Karpas-422 (cell line): ENCODE results near the gene PRR5L. TPM values are rescaled to one million over a fixed set of nuclear protein-coding genes. Genes with fewer than 3 reads are reported as not detected.

ENCODE experiments used
- DNase-seq: peaks from one replicate; pipeline ENCODE4 v3.0.0-alpha.2; 2015
- H2AFZ ChIP-seq: fragments of 200-600 bp; sonication (generic); 2 replicates; pipeline ENCODE4 v1.6.1; 2014; ENCODE audit warnings: antibody characterized with exemption, low read length, mixed read lengths
- H3K27ac ChIP-seq: fragments of 200-600 bp; sonication (generic); 2 replicates; pipeline ENCODE4 v1.5.1; 2014; ENCODE audit warnings: mild to moderate bottlenecking, low read length, moderate library complexity
- H3K27me3 ChIP-seq: fragments of 200-600 bp; sonication (generic); 2 replicates; pipeline ENCODE4 v1.6.1; 2014; ENCODE audit warnings: low read length, mixed read lengths
- H3K36me3 ChIP-seq: fragments of 200-600 bp; sonication (generic); 2 replicates; pipeline ENCODE4 v1.6.1; 2014; ENCODE audit warnings: low read length, mixed read lengths; ENCODE audit not compliant: insufficient read depth
- H3K4me1 ChIP-seq: fragments of 200-600 bp; sonication (generic); 2 replicates; pipeline ENCODE4 v1.6.1; 2014; ENCODE audit warnings: mild to moderate bottlenecking, low read length, mixed read lengths
- H3K4me2 ChIP-seq: fragments of 200-600 bp; sonication (generic); 2 replicates; pipeline ENCODE4 v1.6.1; 2014; ENCODE audit warnings: low read length, low read depth, mild to moderate bottlenecking; ENCODE audit not compliant: poor library complexity, severe bottlenecking
- H3K4me3 ChIP-seq: fragments of 200-600 bp; sonication (generic); 2 replicates; pipeline ENCODE4 v1.5.1; 2014; ENCODE audit warnings: mild to moderate bottlenecking, antibody characterized with exemption, low read length, mixed read lengths
- H3K79me2 ChIP-seq: fragments of 200-600 bp; sonication (generic); 2 replicates; pipeline ENCODE4 v1.6.1; 2014; ENCODE audit warnings: mild to moderate bottlenecking, low read length, mixed read lengths
- H3K9ac ChIP-seq: fragments of 200-600 bp; sonication (generic); 2 replicates; pipeline ENCODE4 v1.6.0; 2014; ENCODE audit warnings: low read length
- H3K9me2 ChIP-seq: fragments of 200-600 bp; sonication (generic), shearing (Covaris generic); replicated peaks from 2 replicates; pipeline ENCODE4 v1.6.0; 2014; ENCODE audit warnings: mild to moderate bottlenecking, low read length, moderate library complexity; ENCODE audit not compliant: insufficient read depth
- H3K9me3 ChIP-seq: fragments of 300-700, 200-600 bp; sonication (generic); 2 replicates; pipeline ENCODE4 v1.6.1; 2014; ENCODE audit warnings: low read length, mixed read lengths
- H4K20me1 ChIP-seq: fragments of 200-600 bp; sonication (generic); 2 replicates; pipeline ENCODE4 v1.6.1; 2014; ENCODE audit warnings: mild to moderate bottlenecking, antibody characterized with exemption, low read length, low read depth; ENCODE audit not compliant: insufficient read depth
- total RNA-seq: library from RNA; depleted of rRNA; stranded (reverse); fragments of >200 nt; shearing (Covaris generic); gene quantifications from 2 replicates; pipeline ENCODE4 v1.2.3, GENCODE V29; 2014; ENCODE audit warnings: low replicate concordance

Gene PRR5L
- total RNA-seq, 1 experiment from 2014 or later: not detected

- H3K4me3 ChIP-seq: no peak overlapping the region
- no peak overlapping the region for H3K4me2 ChIP-seq
- H3K9me3 ChIP-seq: no peaks in the 10 kb centered on the region
- H2AFZ ChIP-seq: no peak overlapping the region
- H3K9me2 ChIP-seq: no peaks in the 10 kb centered on the region
- DNase-seq: no peak
- H3K9ac ChIP-seq: no peak overlapping the region
- no peak overlapping the region for H3K27ac ChIP-seq
- H3K4me1 ChIP-seq: peaks cover 9% of the 10 kb centered on the region
- no peaks in the 10 kb centered on the region for H3K27me3 ChIP-seq
- no peaks in the 10 kb centered on the region for H3K79me2 ChIP-seq
- H4K20me1 ChIP-seq: no peaks in the 10 kb centered on the region
- no peaks in the 10 kb centered on the region for H3K36me3 ChIP-seq
Measured at GRCh38 chr11:36360826-36361415, 64.8 kb downstream of the PRR5L start.

- H3K79me2 ChIP-seq: no peaks in the 10 kb centered on the region
- H3K4me3 ChIP-seq: no peak overlapping the region
- H3K36me3 ChIP-seq: no peaks in the 10 kb centered on the region
- no peak overlapping the region for H2AFZ ChIP-seq
- H3K4me2 ChIP-seq: no peak overlapping the region
- no peak for DNase-seq
- no peaks in the 10 kb centered on the region for H3K9me2 ChIP-seq
- no peak overlapping the region for H3K9ac ChIP-seq
- no peaks in the 10 kb centered on the region for H4K20me1 ChIP-seq
- H3K27ac ChIP-seq: no peak overlapping the region
- H3K9me3 ChIP-seq: no peaks in the 10 kb centered on the region
- peaks cover 4% of the 10 kb centered on the region for H3K4me1 ChIP-seq
- no peaks in the 10 kb centered on the region for H3K27me3 ChIP-seq
Measured at GRCh38 chr11:36361472-36361871, 65.4 kb downstream of the PRR5L start.

GRCh38 chr11:36361901-36362391, 65.9 kb downstream of the PRR5L start:
- no peak overlapping the region for H2AFZ ChIP-seq
- no peaks in the 10 kb centered on the region for H4K20me1 ChIP-seq
- H3K36me3 ChIP-seq: no peaks in the 10 kb centered on the region
- DNase-seq: no peak
- no peak overlapping the region for H3K4me2 ChIP-seq
- H3K27me3 ChIP-seq: no peaks in the 10 kb centered on the region
- H3K4me3 ChIP-seq: no peak overlapping the region
- no peak overlapping the region for H3K27ac ChIP-seq
- H3K9ac ChIP-seq: no peak overlapping the region
- H3K9me2 ChIP-seq: no peaks in the 10 kb centered on the region
- no peaks in the 10 kb centered on the region for H3K9me3 ChIP-seq
- H3K79me2 ChIP-seq: no peaks in the 10 kb centered on the region
- no peaks in the 10 kb centered on the region; the same call in 1 of the 2 replicates for H3K4me1 ChIP-seq

- no peaks in the 10 kb centered on the region for H3K9me3 ChIP-seq
- no peaks in the 10 kb centered on the region for H3K27me3 ChIP-seq
- no peaks in the 10 kb centered on the region for H4K20me1 ChIP-seq
- no peak overlapping the region for H2AFZ ChIP-seq
- H3K27ac ChIP-seq: no peak overlapping the region
- H3K36me3 ChIP-seq: no peaks in the 10 kb centered on the region
- H3K4me3 ChIP-seq: no peak overlapping the region
- no peak for DNase-seq
- H3K79me2 ChIP-seq: no peaks in the 10 kb centered on the region
- no peak overlapping the region for H3K9ac ChIP-seq
- no peak overlapping the region for H3K4me2 ChIP-seq
- no peaks in the 10 kb centered on the region for H3K9me2 ChIP-seq
- H3K4me1 ChIP-seq: no peaks in the 10 kb centered on the region; the same call in 1 of the 2 replicates
Measured at GRCh38 chr11:36362902-36363301, 66.8 kb downstream of the PRR5L start.

GRCh38 chr11:36363361-36364268, 67.5 kb downstream of the PRR5L start:
- no peak overlapping the region for H2AFZ ChIP-seq
- no peak overlapping the region for H3K4me3 ChIP-seq
- no peak overlapping the region for H3K27ac ChIP-seq
- no peak for DNase-seq
- H3K4me1 ChIP-seq: no peaks in the 10 kb centered on the region; the same call in 1 of the 2 replicates
- H3K9ac ChIP-seq: no peak overlapping the region
- H3K9me3 ChIP-seq: no peaks in the 10 kb centered on the region
- no peaks in the 10 kb centered on the region for H4K20me1 ChIP-seq
- no peaks in the 10 kb centered on the region for H3K27me3 ChIP-seq
- no peak overlapping the region for H3K4me2 ChIP-seq
- H3K79me2 ChIP-seq: no peaks in the 10 kb centered on the region
- no peaks in the 10 kb centered on the region for H3K9me2 ChIP-seq
- no peaks in the 10 kb centered on the region for H3K36me3 ChIP-seq

GRCh38 chr11:36364551-36365325, 68.7 kb downstream of the PRR5L start:
- H3K4me3 ChIP-seq: no peak overlapping the region
- H3K9me3 ChIP-seq: no peaks in the 10 kb centered on the region
- no peaks in the 10 kb centered on the region; the same call in 1 of the 2 replicates for H3K4me1 ChIP-seq
- no peak overlapping the region for H2AFZ ChIP-seq
- no peaks in the 10 kb centered on the region for H3K79me2 ChIP-seq
- H3K27ac ChIP-seq: no peak overlapping the region
- DNase-seq: no peak
- H3K36me3 ChIP-seq: no peaks in the 10 kb centered on the region
- H3K27me3 ChIP-seq: no peaks in the 10 kb centered on the region
- no peak overlapping the region for H3K4me2 ChIP-seq
- no peak overlapping the region for H3K9ac ChIP-seq
- H3K9me2 ChIP-seq: no peaks in the 10 kb centered on the region
- H4K20me1 ChIP-seq: no peaks in the 10 kb centered on the region

GRCh38 chr11:36365907-36366306, 69.8 kb downstream of the PRR5L start:
- no peaks in the 10 kb centered on the region; the same call in 1 of the 2 replicates for H3K4me1 ChIP-seq
- no peaks in the 10 kb centered on the region for H3K27me3 ChIP-seq
- H3K27ac ChIP-seq: no peak overlapping the region
- H4K20me1 ChIP-seq: no peaks in the 10 kb centered on the region
- H3K4me3 ChIP-seq: no peak overlapping the region
- H3K9me2 ChIP-seq: no peaks in the 10 kb centered on the region
- H3K9me3 ChIP-seq: no peaks in the 10 kb centered on the region
- no peak for DNase-seq
- no peak overlapping the region for H2AFZ ChIP-seq
- H3K9ac ChIP-seq: no peak overlapping the region
- no peaks in the 10 kb centered on the region for H3K36me3 ChIP-seq
- H3K79me2 ChIP-seq: no peaks in the 10 kb centered on the region
- no peak overlapping the region for H3K4me2 ChIP-seq
